H9 (cell line): ENCODE results near the gene LCMT2. TPM values are rescaled to one million over a fixed set of nuclear protein-coding genes. Genes with fewer than 3 reads are reported as not detected.
"Not testable (repeated sequence)": the region's sequence is repeated elsewhere in the genome, so short reads cannot be mapped to it uniquely, and the experiment has no call there.

Source experiments
- DNase-seq: peaks from one replicate; pipeline ENCODE4 v3.0.0-alpha.2; 2017
- H2AFZ ChIP-seq: one replicate; pipeline ENCODE4 v1.6.1; 2013; ENCODE audit warnings: mild to moderate bottlenecking, low read length, control low read depth, moderate library complexity
- H2AK5ac ChIP-seq: 2 replicates; pipeline ENCODE4 v1.6.1; 2013; ENCODE audit warnings: low read length, control low read depth, mixed read lengths; ENCODE audit not compliant: insufficient read length
- H2BK120ac ChIP-seq: one replicate; pipeline ENCODE4 v1.6.1; 2013; ENCODE audit warnings: low read depth, mild to moderate bottlenecking, low read length, control low read depth, inconsistent platforms; ENCODE audit not compliant: poor library complexity, severe bottlenecking
- H2BK12ac ChIP-seq: 2 replicates; pipeline ENCODE4 v1.6.1; 2013; ENCODE audit warnings: low read length, control low read depth, mixed read lengths, low read depth; ENCODE audit not compliant: insufficient read length
- H2BK15ac ChIP-seq: 2 replicates; pipeline ENCODE4 v1.6.1; 2013; ENCODE audit warnings: low read depth, low read length, control low read depth
- H2BK20ac ChIP-seq: one replicate; pipeline ENCODE4 v1.6.1; 2013; ENCODE audit warnings: low read depth, mild to moderate bottlenecking, low read length, control low read depth, inconsistent platforms; ENCODE audit not compliant: poor library complexity, severe bottlenecking
- H2BK5ac ChIP-seq: 2 replicates; pipeline ENCODE4 v1.6.1; 2013; ENCODE audit warnings: low read length, control low read depth, mixed read lengths; ENCODE audit not compliant: insufficient read length
- H3K14ac ChIP-seq: 2 replicates; pipeline ENCODE4 v1.6.1; 2013; ENCODE audit warnings: low read length, control low read depth; ENCODE audit not compliant: insufficient read depth
- H3K18ac ChIP-seq: 2 replicates; pipeline ENCODE4 v1.6.1; 2013; ENCODE audit warnings: low read depth, mild to moderate bottlenecking, mixed read lengths, low read length, control low read depth; ENCODE audit not compliant: insufficient read length
- H3K23ac ChIP-seq: 2 replicates; pipeline ENCODE4 v1.6.1; 2013; ENCODE audit warnings: low read length, control low read depth, mixed read lengths, low read depth; ENCODE audit not compliant: insufficient read length
- H3K23me2 ChIP-seq: 2 replicates; pipeline ENCODE4 v1.6.1; 2013; ENCODE audit warnings: low read depth, mild to moderate bottlenecking, mixed read lengths, low read length, control low read depth; ENCODE audit not compliant: insufficient read length, poor library complexity, severe bottlenecking
- H3K27ac ChIP-seq: 2 replicates; pipeline ENCODE4 v1.5.1; 2013; ENCODE audit warnings: low read length, control low read depth, mixed read lengths, low read depth; ENCODE audit not compliant: insufficient read length
- H3K27me3 ChIP-seq: 2 replicates; pipeline ENCODE4 v1.6.1; 2013; ENCODE audit warnings: low read length, control low read depth, inconsistent platforms; ENCODE audit not compliant: insufficient read depth
- H3K4ac ChIP-seq: 2 replicates; pipeline ENCODE4 v1.6.1; 2013; ENCODE audit warnings: low read depth, mild to moderate bottlenecking, control low read depth, inconsistent platforms, low read length, moderate library complexity
- H3K4me1 ChIP-seq: 2 replicates; pipeline ENCODE4 v1.6.1; 2013; ENCODE audit warnings: low read length, control low read depth, inconsistent platforms; ENCODE audit not compliant: insufficient read depth
- H3K4me2 ChIP-seq: 2 replicates; pipeline ENCODE4 v1.6.1; 2013; ENCODE audit warnings: low read length, control low read depth, mixed read lengths; ENCODE audit not compliant: insufficient read length, insufficient read depth
- H3K56ac ChIP-seq: 2 replicates; pipeline ENCODE4 v1.6.1; 2013; ENCODE audit warnings: low read depth, mild to moderate bottlenecking, mixed read lengths, low read length, control low read depth; ENCODE audit not compliant: insufficient read length
- H3K79me1 ChIP-seq: 2 replicates; pipeline ENCODE4 v1.6.1; 2013; ENCODE audit warnings: low read depth, mild to moderate bottlenecking, moderate library complexity, low read length, control low read depth, inconsistent platforms; ENCODE audit not compliant: insufficient read depth, poor library complexity, severe bottlenecking
- H3K79me2 ChIP-seq: 2 replicates; pipeline ENCODE4 v1.6.1; 2013; ENCODE audit warnings: low read length, control low read depth, inconsistent platforms; ENCODE audit not compliant: insufficient read depth
- H3K9ac ChIP-seq: 2 replicates; pipeline ENCODE4 v1.6.1; 2013; ENCODE audit warnings: low read length, control low read depth, mixed read lengths; ENCODE audit not compliant: insufficient read length; ENCODE audit errors: extremely low read depth
- H3K9me3 ChIP-seq: one replicate; pipeline ENCODE4 v1.6.1; 2013; ENCODE audit warnings: low read depth, low read length, inconsistent platforms; ENCODE audit not compliant: control insufficient read depth
- H3T11ph ChIP-seq: one replicate; pipeline ENCODE4 v1.6.1; 2013; ENCODE audit warnings: mild to moderate bottlenecking, low read length, control low read depth, inconsistent platforms
- H4K20me1 ChIP-seq: one replicate; pipeline ENCODE4 v1.6.1; 2013; ENCODE audit not compliant: control insufficient read depth, insufficient read length, insufficient read depth
- H4K5ac ChIP-seq: 2 replicates; pipeline ENCODE4 v1.6.1; 2013; ENCODE audit warnings: low read depth, mild to moderate bottlenecking, mixed read lengths, low read length, control low read depth; ENCODE audit not compliant: insufficient read length
- H4K8ac ChIP-seq: replicated peaks from 2 replicates; pipeline ENCODE4 v1.6.1; 2013; ENCODE audit warnings: low read length, control low read depth, mixed read lengths, low read depth; ENCODE audit not compliant: insufficient read length
- H4K91ac ChIP-seq: 2 replicates; pipeline ENCODE4 v1.6.1; 2013; ENCODE audit warnings: low read depth, mild to moderate bottlenecking, moderate library complexity, mixed read lengths, low read length, control low read depth; ENCODE audit not compliant: insufficient read length
- H3K27ac Mint-ChIP-seq, 3 experiments: 2 replicates in 2 of 3; 3 replicates in 1 of 3; pipeline ENCODE4 v1.8.0; 2020 to 2021; ENCODE audit warnings: mixed read lengths in 3 of 3, mild to moderate bottlenecking in 1 of 3, moderate library complexity in 1 of 3
- H3K27me3 Mint-ChIP-seq: 2 replicates; pipeline ENCODE4 v1.8.0; 2021; ENCODE audit warnings: low read depth, mild to moderate bottlenecking, moderate library complexity, mixed read lengths
- H3K36me3 Mint-ChIP-seq, 3 experiments: 2 replicates in 2 of 3; 3 replicates in 1 of 3; pipeline ENCODE4 v1.8.0; 2020 to 2021; ENCODE audit warnings: low read depth in 3 of 3, mixed read lengths in 3 of 3; ENCODE audit not compliant: insufficient read depth in 1 of 3
- H3K4me1 Mint-ChIP-seq, 2 experiments: 2 replicates each; pipeline ENCODE4 v1.8.0; 2020; ENCODE audit warnings: mixed read lengths in 2 of 2
- H3K4me3 Mint-ChIP-seq, 2 experiments: 2 replicates in 1 of 2; 3 replicates in 1 of 2; pipeline ENCODE4 v1.8.0; 2020 to 2021; ENCODE audit warnings: mild to moderate bottlenecking in 2 of 2, mixed read lengths in 2 of 2, moderate library complexity in 1 of 2
- H3K9me3 Mint-ChIP-seq, 2 experiments: 2 replicates in 1 of 2; 3 replicates in 1 of 2; pipeline ENCODE4 v1.8.0; 2020; ENCODE audit warnings: mild to moderate bottlenecking in 2 of 2, mixed read lengths in 2 of 2, moderate library complexity in 1 of 2
- CTCF ChIP-seq: fragments of 200-600 bp; sonication (generic); conservative IDR thresholded peaks from 3 replicates; pipeline ENCODE4 v1.8.0; 2021; ENCODE audit warnings: antibody characterized with exemption, mild to moderate bottlenecking
- WGBS: extraction: QIAGEN DNeasy Blood & Tissue Kit; methylation state at CpG from one replicate; pipeline ENCODE4 v1.1.7; 2013; ENCODE audit warnings: missing lambda C conversion rate, low lambda C conversion rate, mixed read lengths; ENCODE audit not compliant: insufficient read length; ENCODE audit errors: extremely low coverage; 5-methylcytosine and 5-hydroxymethylcytosine counted together
- total RNA-seq: library from RNA; stranded (reverse); gene quantifications from 2 replicates; pipeline ENCODE4 v1.2.1, GENCODE V29; 2021

LCMT2 gene
- total RNA-seq, 1 experiment from 2014 or later: 16.5 TPM

GRCh38 chr15:43292375-43293078 lies 37.8 kb downstream of the LCMT2 start:
- H3K27ac Mint-ChIP-seq: no peak overlapping the region
- no peak overlapping the region for H2AFZ ChIP-seq

DNA sequence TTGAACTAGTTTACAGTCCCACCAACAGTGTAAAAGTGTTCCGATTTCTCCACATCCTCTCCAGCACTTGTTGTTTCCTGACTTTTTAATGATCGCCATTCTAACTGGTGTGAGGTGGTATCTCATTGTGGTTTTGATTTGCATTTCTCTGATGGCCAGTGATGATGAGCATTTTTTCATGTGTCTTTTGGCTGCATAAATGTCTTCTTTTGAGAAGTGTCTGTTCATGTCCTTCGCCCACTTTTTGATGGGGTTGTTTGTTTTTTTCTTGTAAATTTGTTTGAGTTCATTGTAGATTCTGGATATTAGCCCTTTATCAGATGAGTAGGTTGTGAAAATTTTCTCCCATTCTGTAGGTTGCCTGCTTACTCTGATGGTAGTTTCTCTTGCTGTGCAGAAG lies 40.7 kb downstream of the LCMT2 start:
- no CpG with 5 or more reads among the region's 3 CpGs for WGBS
- H3K9me3 Mint-ChIP-seq, H3K23me2 ChIP-seq, H3K27ac ChIP-seq, H3K4me3 Mint-ChIP-seq, H4K20me1 ChIP-seq, H3K23ac ChIP-seq, H3K27me3 ChIP-seq, H3T11ph ChIP-seq, H3K18ac ChIP-seq, H2BK120ac ChIP-seq, H3K56ac ChIP-seq, H2BK5ac ChIP-seq, H3K14ac ChIP-seq, H4K91ac ChIP-seq, H4K5ac ChIP-seq, H4K8ac ChIP-seq, DNase-seq, H2AK5ac ChIP-seq, H2BK20ac ChIP-seq, H3K27ac Mint-ChIP-seq, H3K4me1 ChIP-seq, H3K4ac ChIP-seq, H2BK15ac ChIP-seq, H2AFZ ChIP-seq, H3K79me2 ChIP-seq, H2BK12ac ChIP-seq, H3K9ac ChIP-seq, H3K79me1 ChIP-seq, H3K9me3 ChIP-seq, H3K4me2 ChIP-seq, H3K36me3 Mint-ChIP-seq: not testable (repeated sequence)
- H3K27me3 Mint-ChIP-seq: peaks cover 30% of the 10 kb centered on the region
- H3K4me1 Mint-ChIP-seq: peaks cover 8 to 12% of the 10 kb centered on the region in 2 experiments; a peak in 3 of 4 replicates

More at GRCh38 chr15:43292375-43293078, 37.8 kb downstream of the LCMT2 start:
- no peaks in the 10 kb centered on the region for H3K36me3 Mint-ChIP-seq
- Histone ChIP-seq H2BK120ac (no peak overlapping the region), H2BK12ac (no peak overlapping the region), H3K79me2 (no peaks in the 10 kb centered on the region), H3K9me3 (no peaks in the 10 kb centered on the region), H2BK5ac (no peak overlapping the region), H3K14ac (no peak overlapping the region), H4K91ac (peak overlapping the region; percentile 26), H3T11ph (no peak overlapping the region), H2AK5ac (no peak overlapping the region), H4K5ac (no peak overlapping the region), H3K4me2 (no peak overlapping the region), H3K23me2 (no peaks in the 10 kb centered on the region), H3K27me3 (no peaks in the 10 kb centered on the region; the same call in 1 of the 2 replicates), H3K56ac (no peak overlapping the region), H4K8ac (no peak overlapping the region), H3K4ac (no peak overlapping the region), H3K23ac (no peak overlapping the region), H2BK20ac (no peak overlapping the region), H3K18ac (no peak overlapping the region), H2BK15ac (no peak overlapping the region), H4K20me1 (no peaks in the 10 kb centered on the region), H3K9ac (no peak overlapping the region), H3K27ac (no peak overlapping the region), H3K79me1 (no peaks in the 10 kb centered on the region), H3K4me1 (no peaks in the 10 kb centered on the region; the same call in 1 of the 2 replicates)
- H3K9me3 Mint-ChIP-seq: no peaks in the 10 kb centered on the region; a peak in 2 of 5 replicates
- no peak for DNase-seq
- no peak overlapping the region for H3K4me3 Mint-ChIP-seq
- no CpG with 5 or more reads among the region's 12 CpGs for WGBS
- peaks cover 25% of the 10 kb centered on the region for H3K27me3 Mint-ChIP-seq
- H3K4me1 Mint-ChIP-seq: peaks cover 13 to 20% of the 10 kb centered on the region in 2 experiments
- no peak for TF ChIP-seq CTCF
